Keratinocyte (primary cell): ENCODE measurements around the gene PPP1R37. TPM values are rescaled to one million over a fixed set of nuclear protein-coding genes. Genes with fewer than 3 reads are reported as not detected.

Experiments
- DNase-seq: peaks from one replicate; pipeline ENCODE4 v3.0.0-alpha.2; 2011; ENCODE audit warnings: low read depth, missing footprints, low spot score
- FAIRE-seq: peaks from 2 replicates; lab custom pipeline; 2011; peaks lifted over from hg19 to GRCh38; lab: Jason Lieb, UNC
- H2AFZ ChIP-seq: 2 replicates; pipeline ENCODE4 v1.6.0; 2012; ENCODE audit warnings: low read length, control low read depth, inconsistent platforms; ENCODE audit not compliant: control insufficient read depth
- H3K27ac ChIP-seq: 2 replicates; pipeline ENCODE4 v1.5.1; 2011; ENCODE audit warnings: low read length; ENCODE audit not compliant: control insufficient read depth, insufficient read depth
- H3K27me3 ChIP-seq: 3 replicates; pipeline ENCODE4 v1.6.0; 2011; ENCODE audit warnings: low read length; ENCODE audit not compliant: control insufficient read depth, insufficient read depth; ENCODE audit errors: extremely low read depth
- H3K36me3 ChIP-seq, 2 experiments: 2 replicates in 1 of 2; 3 replicates in 1 of 2; pipeline ENCODE4 v1.5.1; 2011; ENCODE audit warnings: low read length in 2 of 2, mild to moderate bottlenecking in 1 of 2; ENCODE audit not compliant: control insufficient read depth in 2 of 2, insufficient read depth in 2 of 2; ENCODE audit errors: extremely low read depth in 1 of 2
- H3K4me1 ChIP-seq: 3 replicates; pipeline ENCODE4 v1.5.1; 2011; ENCODE audit warnings: low read length; ENCODE audit not compliant: control insufficient read depth, insufficient read depth; ENCODE audit errors: extremely low read depth
- H3K4me2 ChIP-seq: 3 replicates; pipeline ENCODE4 v1.6.0; 2011; ENCODE audit warnings: low read depth, low read length; ENCODE audit not compliant: control insufficient read depth, insufficient read depth; ENCODE audit errors: extremely low read depth
- H3K4me3 ChIP-seq, 3 experiments: fragments of 200-600 bp in 1 of 3; sonication (generic) in 1 of 3; 2 replicates in 2 of 3; 3 replicates in 1 of 3; pipeline ENCODE4 v1.5.1; 2011 to 2016; ENCODE audit warnings: low read length in 3 of 3, mild to moderate bottlenecking in 3 of 3, control low read depth in 2 of 3, inconsistent platforms in 1 of 3, low read depth in 1 of 3, mixed read lengths in 1 of 3, mixed run types in 1 of 3, moderate library complexity in 1 of 3; ENCODE audit not compliant: control insufficient read depth in 2 of 3, insufficient read depth in 2 of 3; ENCODE audit errors: extremely low read depth in 1 of 3
- H3K79me2 ChIP-seq: 2 replicates; pipeline ENCODE4 v1.6.0; 2012; ENCODE audit warnings: low read length; ENCODE audit not compliant: control insufficient read depth, insufficient read depth
- H3K9ac ChIP-seq: 3 replicates; pipeline ENCODE4 v1.6.0; 2011; ENCODE audit warnings: low read length; ENCODE audit not compliant: control insufficient read depth, insufficient read depth; ENCODE audit errors: extremely low read depth
- H3K9me1 ChIP-seq: 3 replicates; pipeline ENCODE4 v1.6.0; 2011; ENCODE audit warnings: low read length; ENCODE audit not compliant: control insufficient read depth, insufficient read depth; ENCODE audit errors: extremely low read depth
- H3K9me3 ChIP-seq: 2 replicates; pipeline ENCODE4 v1.5.1; 2012; ENCODE audit warnings: low read depth, low read length; ENCODE audit not compliant: control insufficient read depth
- H4K20me1 ChIP-seq: 3 replicates; pipeline ENCODE4 v1.6.0; 2011; ENCODE audit warnings: low read length; ENCODE audit not compliant: control insufficient read depth, insufficient read depth; ENCODE audit errors: extremely low read depth
- CTCF ChIP-seq, 3 experiments: IDR thresholded peaks in 1 of 3; conservative IDR thresholded peaks in 1 of 3; optimal IDR thresholded peaks in 1 of 3; 2 replicates in 2 of 3; 3 replicates in 1 of 3; pipeline versions ENCODE3 to v1.5.1; 2011; ENCODE audit warnings: low read length in 3 of 3, mild to moderate bottlenecking in 3 of 3, moderate library complexity in 2 of 3, control low read depth in 1 of 3, inconsistent platforms in 1 of 3; ENCODE audit not compliant: insufficient read depth in 2 of 3; ENCODE audit errors: extremely low read depth in 1 of 3
- EZH2 ChIP-seq: IDR thresholded peaks from one replicate; pipeline ENCODE4 v1.6.1; 2012; ENCODE audit warnings: inconsistent platforms, mild to moderate bottlenecking, low read length, moderate library complexity
- dilution Hi-C: fragments of 300-500 bp; cut with MboI; formaldehyde crosslinking; loops from one replicate; pipeline ENCODE4 v1.7.0; 2020; ENCODE audit warnings: low sequenced_read_pairs; ENCODE audit not compliant: extremely low pct_ligation_motif_present
- polyA plus RNA-seq, 5 experiments: library from polyadenylated mRNA; depleted of rRNA in 3 of 5; stranded (reverse) in 3 of 5; stranded (forward) in 1 of 5; unstranded in 1 of 5; fragments of >200 nt; gene quantifications; 1 replicate in 1 of 5; 2 replicates in 3 of 5; 3 replicates in 1 of 5; pipeline versions ENCODE4 v1.2.1 to v1.2.3, GENCODE V29; 2011 to 2012; ENCODE audit warnings: missing spikeins in 2 of 5, low read depth in 1 of 5, low replicate concordance in 1 of 5

The PPP1R37 gene
- polyA plus RNA-seq, 1 donor (not counting 4 experiments of a cell fraction or from before 2014, with no cell fraction given) = 8.6 TPM

- Histone ChIP-seq H4K20me1 (peaks cover 2% of the 10 kb centered on the region), H3K4me3 (no peak within 1 kb of the TSS), H3K36me3 (no peaks in the 10 kb centered on the region), H3K79me2 (no peaks in the 10 kb centered on the region), H3K9me3 (no peaks in the 10 kb centered on the region), H3K27ac (no peak within 1 kb of the TSS), H3K27me3 (no peaks in the 10 kb centered on the region), H3K4me1 (peaks cover 54% of the 10 kb centered on the region), H3K9ac (no peak within 1 kb of the TSS), H3K4me2 (peak within 1 kb of the TSS; percentile 66), H3K9me1 (no peaks in the 10 kb centered on the region), H2AFZ (peak within 1 kb of the TSS; percentile 12)
- FAIRE-seq = no peak
- dilution Hi-C loops = no loop called here
- no peak for DNase-seq
- TF ChIP-seq CTCF (optimal IDR thresholded peaks at IDR 0.05 in 1 of 3, IDR thresholded peaks at IDR 0.05 in 1 of 3, conservative IDR thresholded peaks at IDR 0.05 in 1 of 3; ENCODE audit: extremely low read depth in 1 of 3, insufficient read depth in 2 of 3, low read length in 3 of 3) (no peak), EZH2 (no peak)
Observed at GRCh38 chr19:45160870-45161737, 68.1 kb downstream of the PPP1R37 start, which contains the start of gene NKPD1. Gene NKPD1 (minus strand): TSS chr19:45160982. CDS start chr19:45160150, 832 bp downstream.

- TF ChIP-seq EZH2 (no peak), CTCF (optimal IDR thresholded peaks at IDR 0.05 in 1 of 3, IDR thresholded peaks at IDR 0.05 in 1 of 3, conservative IDR thresholded peaks at IDR 0.05 in 1 of 3; ENCODE audit: extremely low read depth in 1 of 3, insufficient read depth in 2 of 3, low read length in 3 of 3) (peak; percentile 24 to 69 (median 44))
- Histone ChIP-seq H3K27me3 (no peaks in the 10 kb centered on the region), H3K9ac (peak overlapping the region; percentile 37), H3K36me3 (no peaks in the 10 kb centered on the region), H3K79me2 (no peaks in the 10 kb centered on the region), H4K20me1 (peaks cover 2% of the 10 kb centered on the region), H3K9me3 (no peaks in the 10 kb centered on the region), H3K27ac (no peak overlapping the region), H3K4me1 (peaks cover 49% of the 10 kb centered on the region), H3K9me1 (no peaks in the 10 kb centered on the region), H3K4me3 (peak overlapping the region in 2 of 3 experiments; percentile 7 to 22), H3K4me2 (peak overlapping the region; percentile 66), H2AFZ (peak overlapping the region; percentile 5)
- dilution Hi-C loops = no loop called here
- FAIRE-seq (no peak), DNase-seq (no peak)
Observed at GRCh38 chr19:45161738-45162607, 69.0 kb downstream of the PPP1R37 start.
